Measurements from ENCODE around the gene DNMT3L.

Gene DNMT3L

GRCh38 chr21:44273046-44273445, 11.3 kb upstream of the DNMT3L start:
- TF ChIP-seq CTCF (conservative IDR thresholded peaks at IDR 0.05; ENCODE audit: low read depth, low read length) = no peak
- no peak for DNase-seq (ENCODE audit: low read depth)
- no peak overlapping the region for H3K4me3 ChIP-seq (ENCODE audit: low read depth, low read length)

GRCh38 chr21:44272284-44272858, 10.7 kb upstream of the DNMT3L start:
- DNase-seq (ENCODE audit: low read depth) = no peak
- no peak overlapping the region for H3K4me3 ChIP-seq (ENCODE audit: low read depth, low read length)
- TF ChIP-seq CTCF (conservative IDR thresholded peaks at IDR 0.05; ENCODE audit: low read depth, low read length) = no peak

- no peak for TF ChIP-seq CTCF (conservative IDR thresholded peaks at IDR 0.05; ENCODE audit: low read depth, low read length)
- DNase-seq (ENCODE audit: low read depth) = no peak
- no peak overlapping the region for H3K4me3 ChIP-seq (ENCODE audit: low read depth, low read length)
Measured at GRCh38 chr21:44271558-44272283, 10.0 kb upstream of the DNMT3L start.

- no peak for TF ChIP-seq CTCF (conservative IDR thresholded peaks at IDR 0.05; ENCODE audit: low read depth, low read length)
- no peak overlapping the region for H3K4me3 ChIP-seq (ENCODE audit: low read depth, low read length)
- DNase-seq (ENCODE audit: low read depth) = no peak
Measured at GRCh38 chr21:44269090-44269489, 7.4 kb upstream of the DNMT3L start.

- no peak overlapping the region for H3K4me3 ChIP-seq (ENCODE audit: low read depth, low read length)
- TF ChIP-seq CTCF (conservative IDR thresholded peaks at IDR 0.05; ENCODE audit: low read depth, low read length) = peak; percentile 2
- no peak for DNase-seq (ENCODE audit: low read depth)
Measured at GRCh38 chr21:44267655-44268142, 6.0 kb upstream of the DNMT3L start.

- no peak overlapping the region for H3K4me3 ChIP-seq (ENCODE audit: low read depth, low read length)
- no peak for TF ChIP-seq CTCF (conservative IDR thresholded peaks at IDR 0.05; ENCODE audit: low read depth, low read length)
- DNase-seq (ENCODE audit: low read depth) = no peak
Measured at GRCh38 chr21:44265734-44266270, 4.1 kb upstream of the DNMT3L start.
